Lower leg skin (tissue), 3 donors: ENCODE data around the gene P3H3.
A peak's percentile ranks its signal among the peaks of the same experiment; 100 is the strongest.

Experiments used
- CTCF ChIP-seq, 3 donors: fragments of 450-650 bp; IDR thresholded peaks; one replicate each; pipeline ENCODE4 v1.5.1; 2016; ENCODE audit warnings: antibody characterized with exemption in 3 of 3, mild to moderate bottlenecking in 3 of 3, moderate library complexity in 2 of 3
- POLR2A ChIP-seq, 2 donors: fragments of 450-650 bp; IDR thresholded peaks; one replicate each; pipeline ENCODE4 v1.6.1; 2016 to 2017; ENCODE audit warnings: antibody characterized with exemption in 2 of 2, mild to moderate bottlenecking in 1 of 2, moderate library complexity in 1 of 2

- TF ChIP-seq CTCF (IDR thresholded peaks at IDR 0.05) (peak in 1 of 3 donors; percentile 82), POLR2A (IDR thresholded peaks at IDR 0.05) (no peak)
Measured at GRCh38 chr12:6869049-6870021, 41.1 kb downstream of the P3H3 start.
